LNCAP (cell line): Measurements from ENCODE around the gene C1orf174.

ENCODE experiments used
- TF ChIP-seq, protein P1 (sequence below): fragments of 450-650 bp; IDR thresholded peaks from 2 replicates; pipeline ENCODE4 v1.5.1; 2017; ENCODE audit warnings: mild to moderate bottlenecking

C1orf174 gene

GRCh38 chr1:3910857-3911845 lies 11.1 kb upstream of the C1orf174 start:
- TF ChIP-seq, protein P1, sequence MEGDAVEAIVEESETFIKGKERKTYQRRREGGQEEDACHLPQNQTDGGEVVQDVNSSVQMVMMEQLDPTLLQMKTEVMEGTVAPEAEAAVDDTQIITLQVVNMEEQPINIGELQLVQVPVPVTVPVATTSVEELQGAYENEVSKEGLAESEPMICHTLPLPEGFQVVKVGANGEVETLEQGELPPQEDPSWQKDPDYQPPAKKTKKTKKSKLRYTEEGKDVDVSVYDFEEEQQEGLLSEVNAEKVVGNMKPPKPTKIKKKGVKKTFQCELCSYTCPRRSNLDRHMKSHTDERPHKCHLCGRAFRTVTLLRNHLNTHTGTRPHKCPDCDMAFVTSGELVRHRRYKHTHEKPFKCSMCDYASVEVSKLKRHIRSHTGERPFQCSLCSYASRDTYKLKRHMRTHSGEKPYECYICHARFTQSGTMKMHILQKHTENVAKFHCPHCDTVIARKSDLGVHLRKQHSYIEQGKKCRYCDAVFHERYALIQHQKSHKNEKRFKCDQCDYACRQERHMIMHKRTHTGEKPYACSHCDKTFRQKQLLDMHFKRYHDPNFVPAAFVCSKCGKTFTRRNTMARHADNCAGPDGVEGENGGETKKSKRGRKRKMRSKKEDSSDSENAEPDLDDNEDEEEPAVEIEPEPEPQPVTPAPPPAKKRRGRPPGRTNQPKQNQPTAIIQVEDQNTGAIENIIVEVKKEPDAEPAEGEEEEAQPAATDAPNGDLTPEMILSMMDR: peak; percentile 88

DNA sequence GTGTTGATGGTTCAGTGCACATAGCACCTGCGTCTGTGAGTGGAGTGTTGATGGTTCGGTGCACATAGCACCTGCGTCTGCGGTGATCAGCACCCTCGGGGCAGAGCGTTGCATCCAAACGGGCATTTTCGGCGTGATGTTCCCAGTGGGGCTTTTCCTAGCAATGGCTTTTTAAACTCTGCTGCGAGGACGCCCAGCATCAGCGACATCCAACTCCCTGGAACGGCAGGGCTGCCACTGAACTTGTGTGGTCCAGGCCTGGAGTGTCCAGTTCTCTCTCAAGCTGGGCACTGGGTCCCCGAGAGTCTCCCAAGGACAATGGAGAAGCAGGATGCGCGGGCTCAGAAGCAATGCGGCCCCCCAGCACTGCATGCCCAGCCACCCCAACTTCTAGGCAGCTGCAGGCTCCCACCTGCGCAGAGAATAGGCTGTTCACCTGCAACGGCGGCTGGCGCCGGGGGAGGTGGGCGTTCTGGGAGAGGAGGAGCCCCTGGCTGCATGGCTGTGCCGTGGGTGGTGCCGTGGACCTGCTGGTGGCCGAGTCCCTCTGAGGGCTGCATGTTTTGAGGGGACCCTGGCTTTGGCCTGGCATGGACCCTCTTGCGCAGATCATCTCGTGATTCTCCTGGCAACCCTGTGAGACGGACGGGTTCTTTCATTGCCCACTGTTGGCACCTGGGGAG lies 10.1 kb upstream of the C1orf174 start:
- TF ChIP-seq, protein P1: no peak

- TF ChIP-seq, protein P1: no peak
Observed at GRCh38 chr1:3909615-3910014, 9.5 kb upstream of the C1orf174 start.

DNA sequence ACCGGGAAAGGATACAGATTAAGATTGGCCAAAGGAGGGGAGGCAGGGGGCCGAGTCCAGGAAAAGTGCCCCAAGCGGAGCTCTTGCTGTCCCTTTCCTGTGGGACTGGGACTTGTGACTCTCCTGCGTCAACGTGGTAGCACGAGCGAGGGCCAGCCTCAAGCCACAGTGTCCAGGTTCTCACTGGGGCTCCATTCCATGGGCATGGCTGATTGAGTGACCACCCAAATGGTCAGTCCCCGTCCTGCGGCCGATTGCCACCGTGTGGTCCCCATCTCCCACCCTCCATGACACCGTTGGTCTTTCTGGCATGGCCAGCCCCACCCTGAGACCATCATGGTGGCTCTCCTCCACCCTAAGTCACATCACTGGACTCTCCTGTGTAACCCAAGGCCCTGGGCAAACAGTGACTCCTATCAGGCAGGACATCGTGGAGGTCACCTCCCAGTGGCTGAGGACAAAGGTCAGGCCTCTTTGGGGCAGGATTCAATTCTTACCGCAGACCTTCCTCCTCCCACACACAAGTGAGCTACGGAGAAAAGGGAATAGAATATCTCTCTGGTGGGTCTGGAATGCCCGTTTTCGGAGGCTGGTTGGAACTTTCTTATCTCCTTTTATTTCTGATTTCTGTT lies 8.9 kb upstream of the C1orf174 start:
- TF ChIP-seq, protein P1: no peak

DNA sequence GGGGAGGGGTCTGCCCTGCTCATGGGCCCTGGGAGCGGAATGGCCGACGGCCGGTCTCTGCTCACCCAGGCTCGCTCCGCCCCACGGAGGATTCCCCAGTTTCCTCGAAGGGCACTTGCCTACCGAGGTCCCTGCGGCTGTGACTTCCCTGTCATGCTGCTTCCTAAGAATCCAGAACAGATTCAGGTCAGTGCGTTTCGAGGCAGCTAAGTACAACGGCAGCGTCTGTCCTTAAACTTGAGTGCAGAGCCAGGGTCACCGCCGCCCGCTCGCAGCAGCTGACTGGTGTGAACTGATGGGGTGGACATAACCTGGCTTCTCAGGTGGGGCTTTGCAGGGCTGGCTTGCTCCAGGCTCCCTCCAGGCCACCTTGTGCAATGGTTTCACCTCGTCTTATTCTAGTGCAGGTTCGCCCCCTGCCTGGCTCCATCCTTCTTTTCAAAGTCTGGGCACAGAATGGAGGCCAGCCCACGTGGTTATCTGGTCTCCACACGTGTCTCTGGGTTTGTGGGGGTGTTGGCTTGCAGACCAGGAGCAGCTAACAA lies 7.6 kb upstream of the C1orf174 start:
- TF ChIP-seq, protein P1: no peak

DNA sequence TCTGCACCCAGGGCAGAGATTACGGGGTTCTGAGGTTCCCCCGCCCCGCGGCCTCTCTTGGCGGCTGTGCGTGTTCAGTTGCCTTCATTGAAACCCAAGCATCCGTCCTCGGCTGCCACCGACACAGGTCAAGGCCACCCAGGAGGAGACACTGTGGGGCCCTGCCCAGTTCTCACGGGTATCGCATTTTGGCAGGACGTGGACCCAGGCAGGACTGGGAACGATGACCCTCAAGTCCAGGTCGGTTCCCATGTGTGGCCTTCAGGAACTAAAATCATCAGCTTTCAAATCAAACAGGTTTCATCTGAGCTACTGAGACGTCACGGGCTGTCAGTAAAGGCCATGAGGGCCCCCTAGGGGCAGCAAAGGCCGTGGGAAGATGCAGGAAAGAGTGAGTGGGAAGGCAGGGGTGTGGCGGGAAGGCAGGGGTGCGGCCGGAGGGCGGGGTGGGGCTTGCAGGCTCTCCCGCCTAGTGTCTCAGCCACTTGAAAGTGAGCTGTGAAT lies 7.0 kb upstream of the C1orf174 start:
- TF ChIP-seq, protein P1: 0 out of 2 replicates have a peak, but pooled peaks have one; percentile 18

DNA sequence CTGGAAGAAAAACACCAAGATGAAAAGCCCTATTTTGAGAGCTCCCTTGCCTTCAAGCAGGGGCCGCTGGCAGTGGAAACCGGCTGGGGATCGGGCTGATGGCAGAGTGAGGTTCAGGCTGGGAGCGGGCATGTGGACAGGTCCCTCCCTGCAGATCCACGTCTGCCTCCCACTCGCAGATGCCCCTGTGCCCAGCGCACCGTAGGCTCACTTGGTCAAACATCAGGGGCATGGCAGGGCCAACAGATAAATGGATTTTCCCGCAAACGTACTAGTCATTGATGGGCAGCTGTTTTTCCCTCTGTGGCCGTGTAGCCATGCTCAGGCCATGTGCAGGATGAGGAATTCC lies 6.6 kb upstream of the C1orf174 start:
- TF ChIP-seq, protein P1: no peak
